H1 (cell line): ENCODE data around the gene HPS5. TPM values are rescaled to one million over a fixed set of nuclear protein-coding genes. Genes with fewer than 3 reads are reported as not detected.

Experiments used
- CTCF ChIA-PET: fragments of 300-600 bp; sonication (Branson Sonifier 250); formaldehyde crosslinking; loops from one replicate; lab custom pipeline; 2021; ENCODE audit not compliant: partially characterized antibody; lab: Charles Lee
- POLR2A ChIA-PET: fragments of 300-600 bp; sonication (Branson Sonifier 250); formaldehyde crosslinking; loops from one replicate; lab custom pipeline; 2021; ENCODE audit warnings: inconsistent platforms; ENCODE audit not compliant: partially characterized antibody; lab: Charles Lee
- DNase-seq, 2 experiments: peaks; one replicate each; pipeline versions ENCODE4 v3.0.0 to v3.0.0-alpha.2; 2010 to 2022; ENCODE audit warnings: low spot score in 2 of 2, low read depth in 1 of 2, mixed read lengths in 1 of 2
- FAIRE-seq: peaks from 2 replicates; lab custom pipeline; 2011; peaks lifted over from hg19 to GRCh38; lab: Jason Lieb, UNC
- H2AFZ ChIP-seq: 2 replicates; pipeline ENCODE4 v1.8.1; 2012; ENCODE audit warnings: low read length, inconsistent platforms
- H2AK5ac ChIP-seq: 2 replicates; pipeline ENCODE4 v1.6.1; 2013; ENCODE audit warnings: low read depth, low read length
- H2BK120ac ChIP-seq: replicated peaks from 2 replicates; pipeline ENCODE3; 2013; ENCODE audit warnings: low read depth, low read length, inconsistent platforms
- H2BK12ac ChIP-seq: 2 replicates; pipeline ENCODE4 v1.6.1; 2013; ENCODE audit warnings: low read depth, low read length
- H2BK15ac ChIP-seq: 2 replicates; pipeline ENCODE4 v1.6.1; 2013; ENCODE audit warnings: low read length
- H2BK20ac ChIP-seq: 2 replicates; pipeline ENCODE4 v1.6.1; 2013; ENCODE audit warnings: low read length
- H2BK5ac ChIP-seq: 2 replicates; pipeline ENCODE4 v1.6.1; 2013; ENCODE audit warnings: low read depth, low read length
- H3K14ac ChIP-seq: 2 replicates; pipeline ENCODE4 v1.6.1; 2013; ENCODE audit warnings: inconsistent platforms; ENCODE audit not compliant: insufficient read length
- H3K18ac ChIP-seq: 2 replicates; pipeline ENCODE4 v1.6.1; 2013; ENCODE audit warnings: low read length; ENCODE audit errors: extremely low read depth
- H3K23ac ChIP-seq: 2 replicates; pipeline ENCODE4 v1.6.1; 2013; ENCODE audit warnings: inconsistent platforms; ENCODE audit not compliant: insufficient read length
- H3K23me2 ChIP-seq: 2 replicates; pipeline ENCODE4 v1.6.1; 2013; ENCODE audit warnings: low read depth, low read length
- H3K27ac ChIP-seq: 2 replicates; pipeline ENCODE4 v1.6.1; 2011; ENCODE audit warnings: low read depth, low read length, inconsistent platforms
- H3K27me3 ChIP-seq, 4 experiments: replicated peaks in 1 of 4; 1 replicate in 1 of 4; 2 replicates in 3 of 4; pipeline versions ENCODE4 v1.6.1 to v1.8.1; 2011 to 2013; ENCODE audit warnings: low read length in 3 of 4, mild to moderate bottlenecking in 3 of 4, inconsistent platforms in 2 of 4, mixed read lengths in 2 of 4, moderate library complexity in 1 of 4; ENCODE audit not compliant: control insufficient read depth in 3 of 4, insufficient read depth in 3 of 4; ENCODE audit errors: extremely low read depth in 1 of 4
- H3K36me3 ChIP-seq, 4 experiments: 2 replicates each; pipeline versions ENCODE4 v1.6.1 to v1.8.1; 2011 to 2013; ENCODE audit warnings: mild to moderate bottlenecking in 4 of 4, low read length in 3 of 4, moderate library complexity in 2 of 4, control low read depth in 1 of 4, inconsistent platforms in 1 of 4; ENCODE audit not compliant: insufficient read depth in 4 of 4, control insufficient read depth in 2 of 4
- H3K4ac ChIP-seq: replicated peaks from 2 replicates; pipeline ENCODE3; 2013; ENCODE audit warnings: low read length, low read depth, mixed read lengths, inconsistent platforms; ENCODE audit not compliant: insufficient read length
- H3K4me1 ChIP-seq, 4 experiments: replicated peaks in 1 of 4; 1 replicate in 1 of 4; 2 replicates in 3 of 4; pipeline versions ENCODE4 v1.6.1 to v1.8.1; 2011 to 2013; ENCODE audit warnings: low read length in 3 of 4, inconsistent platforms in 2 of 4, mixed read lengths in 1 of 4; ENCODE audit not compliant: insufficient read depth in 4 of 4, control insufficient read depth in 3 of 4
- H3K4me2 ChIP-seq, 2 experiments: 2 replicates each; pipeline versions ENCODE4 v1.6.1 to v1.8.1; 2011 to 2013; ENCODE audit warnings: low read depth in 2 of 2, low read length in 2 of 2, control low read depth in 1 of 2, inconsistent platforms in 1 of 2, mild to moderate bottlenecking in 1 of 2; ENCODE audit not compliant: insufficient read depth in 1 of 2
- H3K4me3 ChIP-seq, 4 experiments: fragments of 200-600, 300-600 bp in 1 of 4; sonication (generic), shearing (Covaris generic), sonication (Bioruptor Twin) in 1 of 4; 2 replicates each; pipeline versions ENCODE4 v1.5.1 to v1.8.1; 2011 to 2016; ENCODE audit warnings: low read length in 4 of 4, low read depth in 3 of 4, control low read depth in 2 of 4, inconsistent platforms in 2 of 4, mild to moderate bottlenecking in 2 of 4, mixed read lengths in 1 of 4, moderate library complexity in 1 of 4; ENCODE audit not compliant: insufficient read depth in 2 of 4; ENCODE audit errors: extremely low read depth in 1 of 4
- H3K56ac ChIP-seq: replicated peaks from 2 replicates; pipeline ENCODE3; 2013; ENCODE audit warnings: low read depth, mild to moderate bottlenecking, mixed read lengths, low read length, inconsistent platforms; ENCODE audit not compliant: insufficient read length
- H3K79me1 ChIP-seq: 2 replicates; pipeline ENCODE4 v1.6.1; 2013; ENCODE audit warnings: low read depth, low read length, control low read depth
- H3K79me2 ChIP-seq, 2 experiments: 2 replicates each; pipeline versions ENCODE4 v1.6.1 to v1.8.1; 2012 to 2013; ENCODE audit warnings: low read length in 2 of 2, mild to moderate bottlenecking in 2 of 2, inconsistent platforms in 1 of 2; ENCODE audit not compliant: insufficient read depth in 2 of 2, control insufficient read depth in 1 of 2
- H3K9ac ChIP-seq, 4 experiments: replicated peaks in 1 of 4; 1 replicate in 1 of 4; 2 replicates in 3 of 4; pipeline versions ENCODE4 v1.6.1 to v1.8.1; 2011 to 2013; ENCODE audit warnings: low read depth in 3 of 4, low read length in 3 of 4, control low read depth in 2 of 4, mild to moderate bottlenecking in 2 of 4, moderate library complexity in 2 of 4, inconsistent platforms in 1 of 4; ENCODE audit errors: extremely low read depth in 1 of 4
- H3K9me3 ChIP-seq, 2 experiments: 2 replicates each; pipeline versions ENCODE4 v1.6.1 to v1.8.1; 2012 to 2013; ENCODE audit warnings: mild to moderate bottlenecking in 2 of 2, moderate library complexity in 2 of 2, control low read depth in 1 of 2, inconsistent platforms in 1 of 2, low read depth in 1 of 2, low read length in 1 of 2, mixed read lengths in 1 of 2; ENCODE audit not compliant: insufficient read depth in 2 of 2
- H4K20me1 ChIP-seq, 2 experiments: replicated peaks in 1 of 2; 2 replicates each; pipeline versions ENCODE3 to v1.8.1; 2011 to 2013; ENCODE audit warnings: inconsistent platforms in 2 of 2, low read length in 2 of 2, mild to moderate bottlenecking in 1 of 2; ENCODE audit not compliant: insufficient read depth in 2 of 2, control insufficient read depth in 1 of 2
- H4K5ac ChIP-seq: 2 replicates; pipeline ENCODE4 v1.6.1; 2013; ENCODE audit warnings: low read length, low read depth, mixed read lengths, inconsistent platforms; ENCODE audit not compliant: insufficient read length
- H4K8ac ChIP-seq: 2 replicates; pipeline ENCODE4 v1.8.0; 2013; ENCODE audit warnings: mild to moderate bottlenecking, moderate library complexity, low read length, inconsistent platforms; ENCODE audit not compliant: insufficient read depth; ENCODE audit errors: extremely low read depth
- H4K91ac ChIP-seq: replicated peaks from 2 replicates; pipeline ENCODE3; 2013; ENCODE audit warnings: low read length, mixed read lengths, inconsistent platforms; ENCODE audit not compliant: insufficient read length
- JUND ChIP-seq: IDR thresholded peaks from 2 replicates; pipeline ENCODE4 v1.6.1; 2011; ENCODE audit warnings: mild to moderate bottlenecking, improper control_type of control experiment, low read length
- WGBS, 2 experiments: shearing (Covaris generic) in 1 of 2; methylation state at CpG; one replicate each; pipeline versions ENCODE4 v1.1.6 to v1.1.7; 2013 to 2015; ENCODE audit warnings: low lambda C conversion rate in 2 of 2, mixed read lengths in 2 of 2, inconsistent platforms in 1 of 2, low coverage in 1 of 2, missing lambda C conversion rate in 1 of 2; ENCODE audit not compliant: insufficient replicate concordance in 2 of 2, insufficient coverage in 1 of 2, insufficient read length in 1 of 2; ENCODE audit errors: extremely low coverage in 1 of 2, missing lambda C conversion rate in 1 of 2; 5-methylcytosine and 5-hydroxymethylcytosine counted together
- polyA plus RNA-seq, 7 experiments: library from polyadenylated mRNA; depleted of rRNA in 3 of 7; stranded (reverse) in 5 of 7; unstranded in 2 of 7; fragments of >200 nt in 5 of 7; fragments of 200-250 nt in 2 of 7; gene quantifications; 1 replicate in 5 of 7; 2 replicates in 1 of 7; 4 replicates in 1 of 7; pipeline versions ENCODE4 v1.2.1 to v1.2.3, GENCODE V29; 2011 to 2013; ENCODE audit warnings: missing spikeins in 2 of 7, mixed read lengths in 2 of 7
- total RNA-seq: library from RNA; stranded (reverse); fragmentation: NEBNext Ultra II Directional; extraction: Animal tissue kit (Norgen Biotek cat#: 25700); gene quantifications from 2 replicates; pipeline ENCODE4 v1.2.1, GENCODE V29; 2021

The HPS5 gene
- total and polyA plus RNA-seq, 2 of the 8 experiments (the other 6 are each of a cell fraction or from before 2014, with no cell fraction given), result 5.0 to 18.5 TPM

- Histone ChIP-seq H3K4me2 (no peak overlapping the region), H3K23me2 (no peaks in the 10 kb centered on the region; the same call in 1 of the 2 replicates), H2BK120ac (no peak overlapping the region), H3K4me1 (no peaks in the 10 kb centered on the region), H3K79me2 (no peaks in the 10 kb centered on the region), H2BK12ac (no peak overlapping the region), H3K9ac (no peak overlapping the region), H4K91ac (no peak overlapping the region), H2BK15ac (no peak overlapping the region), H2BK20ac (no peak overlapping the region), H4K20me1 (no peaks in the 10 kb centered on the region), H3K56ac (no peak overlapping the region), H3K79me1 (no peaks in the 10 kb centered on the region), H3K27ac (no peak overlapping the region), H2AK5ac (no peak overlapping the region), H4K8ac (no peak overlapping the region), H3K27me3 (no peaks in the 10 kb centered on the region), H4K5ac (no peak overlapping the region), H3K36me3 (no peaks in the 10 kb centered on the region), H2AFZ (no peak overlapping the region)
- 96% methylated on average over 14 of the region's 14 CpGs; no CpG with 5 or more reads in 1 of the 2 experiments for WGBS, 2 experiments
- no peak for DNase-seq
- POLR2A ChIA-PET, result interaction anchor here (1.5 kb wide), 1 partner anchor 14 kb away, joined by 5 read pairs; no protein-coding TSS in a partner anchor
- CTCF ChIA-PET, result no interaction called here
- TF ChIP-seq JUND, result no peak
- TF ChIP-seq, all 59 proteins: peak for 0
- Histone ChIP-seq H3K9me3 (no peaks in the 10 kb centered on the region; a peak in 1 of 4 replicates), H3K14ac (no peak overlapping the region), H3K4ac (no peak overlapping the region), H3K18ac (no peak overlapping the region), H2BK5ac (no peak overlapping the region), H3K23ac (no peak overlapping the region), H3K4me3 (no peak overlapping the region)
- no peak for FAIRE-seq
These were observed 60.2 kb downstream of the HPS5 start for GRCh38 chr11:18261721-18262120.
